IPS-15b (cell line): ENCODE results near the gene PSD4.

ENCODE experiments used
- H3K27me3 ChIP-seq: one replicate; pipeline ENCODE4 v1.6.1; 2013; ENCODE audit warnings: low read length; ENCODE audit not compliant: control insufficient read depth, insufficient read depth
- H3K36me3 ChIP-seq: one replicate; pipeline ENCODE4 v1.6.1; 2013; ENCODE audit warnings: low read length; ENCODE audit not compliant: control insufficient read depth, insufficient read depth
- H3K4me1 ChIP-seq: one replicate; pipeline ENCODE4 v1.6.1; 2013; ENCODE audit warnings: mild to moderate bottlenecking, low read length; ENCODE audit not compliant: control insufficient read depth, insufficient read depth
- H3K4me3 ChIP-seq: one replicate; pipeline ENCODE4 v1.5.1; 2013; ENCODE audit warnings: low read depth, low read length
- H3K9ac ChIP-seq: one replicate; pipeline ENCODE4 v1.6.1; 2013; ENCODE audit warnings: low read depth, mild to moderate bottlenecking, low read length
- H3K9me3 ChIP-seq: one replicate; pipeline ENCODE4 v1.6.1; 2013; ENCODE audit warnings: mild to moderate bottlenecking, low read length; ENCODE audit not compliant: control insufficient read depth, insufficient read depth

PSD4 gene

DNA sequence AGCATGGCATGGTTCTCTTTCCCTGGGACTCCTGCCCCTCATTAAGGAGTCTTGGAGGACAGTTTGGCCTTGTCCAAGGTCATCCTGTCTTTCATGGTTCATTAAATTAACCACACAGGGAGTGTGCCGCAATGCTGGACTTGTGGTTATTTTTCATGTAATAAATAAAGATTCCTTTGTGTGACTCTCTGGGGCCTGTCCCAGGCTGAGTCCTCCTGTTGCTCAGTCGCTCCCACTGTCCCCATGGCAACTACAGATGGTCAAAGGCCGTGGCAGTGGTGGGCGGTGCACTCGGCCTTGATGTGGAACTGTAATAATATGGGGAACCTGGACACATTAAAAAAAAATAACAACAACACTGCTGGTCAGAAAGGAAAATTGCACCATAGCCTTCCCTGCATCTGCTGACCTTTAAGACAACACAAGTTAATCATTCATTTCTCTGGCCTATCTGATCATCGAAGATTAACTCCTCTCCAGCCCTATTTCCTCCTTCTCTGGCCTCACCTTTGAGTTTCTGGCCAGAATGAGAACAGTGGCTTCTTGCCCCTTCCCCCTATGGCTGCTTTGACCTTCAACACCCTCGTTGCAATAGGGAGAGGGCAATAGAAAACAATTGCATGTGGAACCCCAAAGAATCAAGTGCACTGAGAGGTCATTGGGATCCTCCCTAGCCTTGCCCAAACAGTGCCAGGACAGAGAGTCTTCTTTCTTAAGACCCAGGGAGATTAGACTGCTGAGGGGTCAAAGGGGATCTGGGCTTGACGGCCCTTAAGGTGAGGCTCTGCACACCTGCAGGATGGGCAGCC is 44.7 kb downstream of the PSD4 start:
- Histone ChIP-seq H3K4me1 (peaks cover 5% of the 10 kb centered on the region), H3K4me3 (no peak overlapping the region), H3K9ac (no peak overlapping the region), H3K27me3 (no peaks in the 10 kb centered on the region), H3K9me3 (no peaks in the 10 kb centered on the region), H3K36me3 (no peaks in the 10 kb centered on the region)

DNA sequence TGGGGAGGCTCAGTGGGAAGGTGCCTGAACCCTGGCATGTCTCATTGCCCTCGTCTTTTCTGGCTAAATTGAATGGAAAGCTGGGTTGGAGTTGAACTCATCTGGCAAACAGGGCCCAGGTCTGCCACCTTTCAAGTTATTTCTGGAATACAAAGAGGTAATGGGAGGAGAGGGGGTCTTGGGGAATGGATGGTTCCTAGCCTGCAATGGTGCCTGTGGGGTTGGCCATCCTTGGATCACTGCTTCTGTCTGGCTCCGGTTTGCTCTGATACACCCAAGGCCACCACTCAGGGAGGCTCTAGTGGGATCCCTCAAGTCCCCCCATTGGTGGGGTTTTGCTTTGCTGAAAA is 45.3 kb downstream of the PSD4 start:
- Histone ChIP-seq H3K9ac (no peak overlapping the region), H3K36me3 (no peaks in the 10 kb centered on the region), H3K4me1 (peaks cover 3% of the 10 kb centered on the region)

DNA sequence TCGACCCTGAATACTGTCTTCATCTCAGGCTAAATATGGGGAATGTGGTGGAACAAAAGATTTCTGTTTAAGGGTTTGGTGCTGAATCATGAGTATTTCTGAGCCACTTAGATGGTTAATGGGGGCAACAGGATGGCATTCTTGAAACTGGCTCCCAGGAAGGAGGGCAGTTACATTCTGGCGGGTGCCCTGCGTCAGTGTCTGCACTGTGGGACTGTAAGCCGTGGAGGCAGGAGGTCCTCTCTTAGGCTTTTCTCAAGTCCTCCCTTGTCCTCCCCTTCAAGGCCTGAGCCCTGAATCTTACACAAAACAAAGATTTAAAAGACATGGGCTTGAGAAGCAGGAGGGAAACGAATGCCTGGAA is 45.7 kb downstream of the PSD4 start:
- Histone ChIP-seq H3K9me3 (no peaks in the 10 kb centered on the region), H3K4me3 (no peak overlapping the region), H3K9ac (no peak overlapping the region), H3K4me1 (peaks cover 3% of the 10 kb centered on the region), H3K27me3 (no peaks in the 10 kb centered on the region), H3K36me3 (no peaks in the 10 kb centered on the region)

More for the DNA sequence above, 45.3 kb downstream of the PSD4 start:
- H3K27me3 ChIP-seq: no peaks in the 10 kb centered on the region
- no peaks in the 10 kb centered on the region for H3K9me3 ChIP-seq
- no peak overlapping the region for H3K4me3 ChIP-seq

- no peaks in the 10 kb centered on the region for H3K36me3 ChIP-seq
- H3K27me3 ChIP-seq: no peaks in the 10 kb centered on the region
- H3K9me3 ChIP-seq: no peaks in the 10 kb centered on the region
- no peak overlapping the region for H3K9ac ChIP-seq
- no peak overlapping the region for H3K4me3 ChIP-seq
- H3K4me1 ChIP-seq: peaks cover 3% of the 10 kb centered on the region
Measured at GRCh38 chr2:113219889-113220641, 46.3 kb downstream of the PSD4 start.

DNA sequence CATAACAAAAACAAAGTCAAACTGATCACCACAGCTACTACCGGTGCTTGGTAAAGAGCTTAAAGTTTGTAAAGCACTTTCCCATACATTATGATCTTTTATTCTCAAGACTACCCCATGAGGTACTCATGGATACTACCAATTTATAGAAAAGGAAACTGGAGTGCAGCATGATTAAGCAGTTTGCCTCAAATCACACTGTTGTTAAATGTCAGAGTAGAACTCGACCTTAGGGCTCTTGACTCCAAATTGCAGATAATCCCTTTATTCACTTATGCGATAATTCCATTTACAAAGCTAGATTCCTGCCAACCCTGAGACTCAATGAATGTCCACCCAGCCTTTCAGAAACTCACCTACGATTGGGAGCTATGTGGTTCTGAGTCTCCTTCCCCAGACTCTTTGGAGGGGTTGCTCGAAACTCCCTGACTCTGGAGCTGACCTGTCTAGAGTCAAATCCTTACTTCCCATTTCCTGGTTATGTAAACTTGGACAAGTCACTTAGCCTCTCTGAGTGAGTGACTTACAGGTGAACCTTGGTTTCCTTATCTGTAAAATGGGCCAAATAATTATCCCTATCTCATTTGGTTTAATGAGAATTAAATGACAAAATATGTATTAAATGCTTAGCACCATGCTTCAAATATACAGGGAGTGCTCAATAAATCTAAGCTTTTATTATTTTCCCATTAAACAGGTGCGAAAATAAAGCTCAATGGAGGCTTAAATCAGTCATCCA is 47.4 kb downstream of the PSD4 start:
- no peak overlapping the region for H3K4me3 ChIP-seq
- no peaks in the 10 kb centered on the region for H3K9me3 ChIP-seq
- no peaks in the 10 kb centered on the region for H3K36me3 ChIP-seq
- no peak overlapping the region for H3K9ac ChIP-seq
- H3K4me1 ChIP-seq: peaks cover 3% of the 10 kb centered on the region
- no peaks in the 10 kb centered on the region for H3K27me3 ChIP-seq

DNA sequence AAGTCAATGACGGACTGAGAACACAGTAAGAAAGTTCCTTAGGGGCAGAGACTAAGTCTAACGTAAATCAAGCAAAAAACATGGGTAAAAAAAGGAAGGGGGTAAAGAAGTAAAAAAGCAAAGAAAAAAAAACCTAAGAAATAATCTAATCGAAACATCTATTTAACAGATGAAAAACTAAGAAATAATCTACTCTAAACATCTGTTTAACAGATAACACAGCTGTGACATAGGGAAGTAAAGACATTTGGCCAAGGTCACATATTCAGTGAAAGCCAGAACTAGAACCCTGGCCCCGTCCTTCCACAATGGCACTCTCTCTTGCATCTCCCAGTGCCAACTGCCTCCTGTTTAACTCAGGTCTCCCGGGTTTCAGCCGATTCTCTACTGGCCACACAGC is 48.1 kb downstream of the PSD4 start:
- Histone ChIP-seq H3K4me3 (no peak overlapping the region), H3K4me1 (peaks cover 3% of the 10 kb centered on the region), H3K9me3 (no peaks in the 10 kb centered on the region), H3K9ac (no peak overlapping the region), H3K36me3 (no peaks in the 10 kb centered on the region), H3K27me3 (no peaks in the 10 kb centered on the region)

GRCh38 chr2:113223813-113224212 is 50.0 kb downstream of the PSD4 start:
- H3K36me3 ChIP-seq: no peaks in the 10 kb centered on the region
- no peak overlapping the region for H3K9ac ChIP-seq
- no peak overlapping the region for H3K4me3 ChIP-seq
- no peaks in the 10 kb centered on the region for H3K9me3 ChIP-seq
- no peaks in the 10 kb centered on the region for H3K4me1 ChIP-seq
- H3K27me3 ChIP-seq: no peaks in the 10 kb centered on the region

GRCh38 chr2:113224647-113225236 is 51.0 kb downstream of the PSD4 start:
- Histone ChIP-seq H3K9me3 (no peaks in the 10 kb centered on the region), H3K9ac (no peak overlapping the region), H3K27me3 (no peaks in the 10 kb centered on the region), H3K4me1 (no peaks in the 10 kb centered on the region), H3K4me3 (no peak overlapping the region), H3K36me3 (no peaks in the 10 kb centered on the region)

DNA sequence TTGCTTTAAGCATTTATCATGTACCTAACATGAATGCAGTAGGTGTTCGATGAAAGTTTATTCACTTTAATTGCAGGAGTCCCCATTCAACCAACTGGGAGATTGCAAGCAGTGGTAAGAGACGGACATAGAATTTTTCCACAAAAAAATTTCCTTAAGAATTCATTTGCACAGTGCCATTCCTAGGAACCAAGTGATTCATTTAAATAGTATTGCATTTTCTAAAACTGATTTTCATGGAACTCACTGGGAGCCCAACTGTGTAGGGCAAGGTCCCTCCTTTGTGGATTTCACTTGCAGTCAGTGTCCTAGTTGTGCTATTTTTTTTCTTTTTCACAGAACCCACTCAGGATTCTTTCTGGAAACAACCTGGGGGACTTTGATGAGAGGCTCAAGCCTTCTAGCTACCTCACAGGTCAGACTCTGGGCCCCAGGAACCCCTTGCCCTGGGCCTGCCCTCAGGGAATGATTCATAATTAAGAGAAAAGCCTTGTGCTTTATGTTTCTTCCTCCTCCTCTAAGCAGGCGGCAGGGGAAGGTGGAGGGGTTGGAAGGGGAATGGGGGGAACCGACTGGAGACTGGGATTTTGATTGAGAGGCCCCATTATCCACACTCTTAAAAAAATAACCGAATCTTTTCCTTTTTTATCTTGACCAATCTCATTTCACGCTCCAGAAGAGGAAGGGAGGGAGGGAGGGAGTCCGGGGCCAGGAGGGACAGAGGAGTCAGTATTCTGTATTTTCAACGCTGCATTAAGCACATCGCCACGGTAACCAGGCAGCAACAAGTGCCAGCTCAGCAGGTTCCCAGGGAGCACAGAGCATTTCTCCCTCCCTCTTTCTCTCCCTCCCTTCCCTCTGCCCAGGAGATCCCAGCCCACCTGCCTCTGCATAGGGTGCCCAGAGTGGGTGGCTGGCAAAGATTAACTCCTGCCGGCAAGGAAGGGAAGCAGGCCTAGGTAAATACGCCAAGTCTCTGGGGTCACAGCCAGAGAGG is 51.8 kb downstream of the PSD4 start:
- H3K36me3 ChIP-seq: no peaks in the 10 kb centered on the region
- no peak overlapping the region for H3K4me3 ChIP-seq
- no peaks in the 10 kb centered on the region for H3K27me3 ChIP-seq
- H3K9me3 ChIP-seq: no peaks in the 10 kb centered on the region
- no peaks in the 10 kb centered on the region for H3K4me1 ChIP-seq
- no peak overlapping the region for H3K9ac ChIP-seq

GRCh38 chr2:113226462-113226861 is 52.7 kb downstream of the PSD4 start:
- no peak overlapping the region for H3K4me3 ChIP-seq
- no peak overlapping the region for H3K9ac ChIP-seq
- H3K4me1 ChIP-seq: no peaks in the 10 kb centered on the region
- H3K27me3 ChIP-seq: no peaks in the 10 kb centered on the region
- no peaks in the 10 kb centered on the region for H3K36me3 ChIP-seq
- no peaks in the 10 kb centered on the region for H3K9me3 ChIP-seq

GRCh38 chr2:113227290-113227689 is 53.5 kb downstream of the PSD4 start:
- Histone ChIP-seq H3K4me1 (no peaks in the 10 kb centered on the region), H3K36me3 (no peaks in the 10 kb centered on the region), H3K27me3 (no peaks in the 10 kb centered on the region), H3K9ac (no peak overlapping the region), H3K4me3 (no peak overlapping the region), H3K9me3 (no peaks in the 10 kb centered on the region)
